Measurements from ENCODE around the gene SLC5A2. TPM values are rescaled to one million over a fixed set of nuclear protein-coding genes. Genes with fewer than 3 reads are reported as not detected.

Gene SLC5A2
- polyA plus RNA-seq, 2 of the 4 experiments (the other 2 are of a cell fraction), result 0.09 to 0.46 TPM

DNA sequence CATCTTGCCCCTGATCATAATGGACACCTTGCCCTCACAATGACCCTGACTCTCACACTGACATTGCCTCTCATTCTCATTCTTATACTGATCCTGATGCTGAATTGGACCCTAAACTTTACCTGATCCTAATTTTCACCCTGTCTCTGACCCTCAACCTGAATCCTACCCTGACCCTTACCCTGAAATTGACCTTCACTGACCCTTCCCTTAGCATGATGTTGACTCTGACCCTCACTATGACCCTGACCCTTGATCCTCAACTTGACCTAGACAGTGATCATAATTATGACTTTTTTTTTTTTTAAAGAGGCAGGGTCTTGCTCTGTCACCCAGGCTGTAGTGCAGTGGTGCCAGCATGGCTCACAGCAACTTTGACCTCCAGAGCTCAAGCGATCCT is 48.2 kb downstream of the SLC5A2 start (continued):
- TF ChIP-seq, protein P1, sequence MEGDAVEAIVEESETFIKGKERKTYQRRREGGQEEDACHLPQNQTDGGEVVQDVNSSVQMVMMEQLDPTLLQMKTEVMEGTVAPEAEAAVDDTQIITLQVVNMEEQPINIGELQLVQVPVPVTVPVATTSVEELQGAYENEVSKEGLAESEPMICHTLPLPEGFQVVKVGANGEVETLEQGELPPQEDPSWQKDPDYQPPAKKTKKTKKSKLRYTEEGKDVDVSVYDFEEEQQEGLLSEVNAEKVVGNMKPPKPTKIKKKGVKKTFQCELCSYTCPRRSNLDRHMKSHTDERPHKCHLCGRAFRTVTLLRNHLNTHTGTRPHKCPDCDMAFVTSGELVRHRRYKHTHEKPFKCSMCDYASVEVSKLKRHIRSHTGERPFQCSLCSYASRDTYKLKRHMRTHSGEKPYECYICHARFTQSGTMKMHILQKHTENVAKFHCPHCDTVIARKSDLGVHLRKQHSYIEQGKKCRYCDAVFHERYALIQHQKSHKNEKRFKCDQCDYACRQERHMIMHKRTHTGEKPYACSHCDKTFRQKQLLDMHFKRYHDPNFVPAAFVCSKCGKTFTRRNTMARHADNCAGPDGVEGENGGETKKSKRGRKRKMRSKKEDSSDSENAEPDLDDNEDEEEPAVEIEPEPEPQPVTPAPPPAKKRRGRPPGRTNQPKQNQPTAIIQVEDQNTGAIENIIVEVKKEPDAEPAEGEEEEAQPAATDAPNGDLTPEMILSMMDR (IDR thresholded peaks at IDR 0.05), result no peak

DNA sequence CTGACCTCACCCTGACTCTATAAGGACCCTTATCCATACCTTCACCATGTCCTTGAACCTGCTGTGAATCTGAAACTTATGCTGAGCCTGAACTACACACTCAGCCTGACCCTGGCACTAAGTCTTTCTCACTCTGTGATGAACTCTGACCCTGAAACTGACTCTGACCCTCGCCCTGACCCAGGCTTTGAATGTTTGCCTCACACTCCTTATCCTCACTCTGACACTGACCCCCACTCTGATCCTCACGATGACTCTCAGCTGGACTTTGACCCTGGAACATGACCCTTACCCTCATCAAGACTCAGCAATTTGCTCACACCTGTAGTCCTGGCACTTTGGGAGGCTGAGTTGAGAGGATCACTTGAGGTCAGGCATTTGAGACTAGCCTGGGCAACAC is 49.2 kb downstream of the SLC5A2 start:
- Histone ChIP-seq H3K27ac (no peak overlapping the region), H3K4me2 (no peak overlapping the region), H3K4me3 (no peak overlapping the region), H3K4me1 (no peaks in the 10 kb centered on the region), H3K9me3 (peaks cover 6% of the 10 kb centered on the region; the same call in 2 of the 3 replicates)
- ChIA-PET CTCF (interaction anchor here (0.6 to 1.4 kb wide), 2 partner anchors 10 to 161 kb away, joined by 3 read pairs; no protein-coding TSS in a partner anchor), POLR2A (no interaction called here)
- FAIRE-seq (no peak), DNase-seq (ENCODE audit: low read depth in 1 of 2, low spot score in 1 of 2) (no peak), ATAC-seq (no peak)
- TF ChIP-seq HDAC2 (IDR thresholded peaks at IDR 0.05), result no peak
- TF ChIP-seq CHD2 (IDR thresholded peaks at IDR 0.05; ENCODE audit: low read length, partially characterized antibody), result no peak
- no peak for TF ChIP-seq HOXB13 (CRISPR knock-in tag; IDR thresholded peaks at IDR 0.05; ENCODE audit: low read depth)
- TF ChIP-seq FOXS1 (CRISPR knock-in tag; IDR thresholded peaks at IDR 0.05), result no peak
- no peak for TF ChIP-seq MAZ (IDR thresholded peaks at IDR 0.05; ENCODE audit: borderline replicate concordance, low read depth, low read length)
- no peak for TF ChIP-seq GATA3 (IDR thresholded peaks at IDR 0.05; ENCODE audit: borderline replicate concordance)
- TF ChIP-seq ZC3H11A (IDR thresholded peaks at IDR 0.05), result no peak
- no peak for TF ChIP-seq SREBF2 (IDR thresholded peaks at IDR 0.05)
- no peak for TF ChIP-seq RAD21 (conservative IDR thresholded peaks at IDR 0.05 in 1 of 2, IDR thresholded peaks at IDR 0.05 in 1 of 2)
- TF ChIP-seq NPAS2 (CRISPR knock-in tag; IDR thresholded peaks at IDR 0.05; ENCODE audit: borderline replicate concordance), result no peak
- no peak for TF ChIP-seq RFX5 (IDR thresholded peaks at IDR 0.05)
- TF ChIP-seq ZNF302 (CRISPR knock-in tag; IDR thresholded peaks at IDR 0.05), result no peak
- TF ChIP-seq, protein P2, sequence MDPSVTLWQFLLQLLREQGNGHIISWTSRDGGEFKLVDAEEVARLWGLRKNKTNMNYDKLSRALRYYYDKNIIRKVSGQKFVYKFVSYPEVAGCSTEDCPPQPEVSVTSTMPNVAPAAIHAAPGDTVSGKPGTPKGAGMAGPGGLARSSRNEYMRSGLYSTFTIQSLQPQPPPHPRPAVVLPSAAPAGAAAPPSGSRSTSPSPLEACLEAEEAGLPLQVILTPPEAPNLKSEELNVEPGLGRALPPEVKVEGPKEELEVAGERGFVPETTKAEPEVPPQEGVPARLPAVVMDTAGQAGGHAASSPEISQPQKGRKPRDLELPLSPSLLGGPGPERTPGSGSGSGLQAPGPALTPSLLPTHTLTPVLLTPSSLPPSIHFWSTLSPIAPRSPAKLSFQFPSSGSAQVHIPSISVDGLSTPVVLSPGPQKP (IDR thresholded peaks at IDR 0.05; ENCODE audit: low read depth, low read length), result no peak
- no peak for TF ChIP-seq CEBPB (IDR thresholded peaks at IDR 0.05)
- no peak for TF ChIP-seq SMC3 (IDR thresholded peaks at IDR 0.05)
- TF ChIP-seq HEYL (CRISPR knock-in tag; IDR thresholded peaks at IDR 0.05), result no peak
- no peak for TF ChIP-seq JUNB (IDR thresholded peaks at IDR 0.05)
- 6% methylated on average over 2 of the region's 2 CpGs for WGBS (ENCODE audit: missing lambda C conversion rate)

DNA sequence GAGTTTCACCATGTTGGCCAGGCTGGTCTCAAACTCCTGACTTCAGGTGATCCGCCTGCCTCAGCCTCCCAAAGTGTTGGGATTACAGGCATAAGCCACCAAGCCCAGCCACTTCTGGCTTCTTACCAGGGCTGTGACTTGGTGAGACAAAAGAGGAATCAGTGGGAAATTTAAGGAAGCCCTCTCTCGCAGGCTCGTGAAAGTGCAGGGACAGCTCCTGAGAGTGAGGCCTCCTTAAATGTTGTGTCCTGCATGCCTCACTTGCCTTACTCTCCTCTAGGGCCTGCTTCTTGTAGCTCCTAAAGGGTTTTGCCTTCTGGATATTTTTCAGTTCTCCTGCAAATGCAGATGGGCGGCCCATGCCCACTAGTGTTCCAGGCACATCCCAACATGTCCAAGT is 50.0 kb downstream of the SLC5A2 start:
- H3K4me2 ChIP-seq, result no peak overlapping the region
- FAIRE-seq (no peak), DNase-seq (ENCODE audit: low read depth in 1 of 2, low spot score in 1 of 2) (no peak), ATAC-seq (no peak)
- no peak overlapping the region for H3K4me3 ChIP-seq
- H3K27ac ChIP-seq, result no peak overlapping the region
- ChIA-PET CTCF (interaction anchor here (1.4 kb wide), 1 partner anchor 10 kb away, joined by 3 read pairs; no protein-coding TSS in a partner anchor), POLR2A (no interaction called here)
- no peak for TF ChIP-seq MAZ (IDR thresholded peaks at IDR 0.05; ENCODE audit: borderline replicate concordance, low read depth, low read length)
- TF ChIP-seq, protein P3, sequence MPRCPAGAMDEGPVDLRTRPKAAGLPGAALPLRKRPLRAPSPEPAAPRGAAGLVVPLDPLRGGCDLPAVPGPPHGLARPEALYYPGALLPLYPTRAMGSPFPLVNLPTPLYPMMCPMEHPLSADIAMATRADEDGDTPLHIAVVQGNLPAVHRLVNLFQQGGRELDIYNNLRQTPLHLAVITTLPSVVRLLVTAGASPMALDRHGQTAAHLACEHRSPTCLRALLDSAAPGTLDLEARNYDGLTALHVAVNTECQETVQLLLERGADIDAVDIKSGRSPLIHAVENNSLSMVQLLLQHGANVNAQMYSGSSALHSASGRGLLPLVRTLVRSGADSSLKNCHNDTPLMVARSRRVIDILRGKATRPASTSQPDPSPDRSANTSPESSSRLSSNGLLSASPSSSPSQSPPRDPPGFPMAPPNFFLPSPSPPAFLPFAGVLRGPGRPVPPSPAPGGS (IDR thresholded peaks at IDR 0.05), result no peak
- no peak for TF ChIP-seq CBX2 (IDR thresholded peaks at IDR 0.05; ENCODE audit: borderline replicate concordance, low read depth)
- no peak for TF ChIP-seq RCOR1 (IDR thresholded peaks at IDR 0.05; ENCODE audit: low read depth, low read length)
- no peak for TF ChIP-seq POLR2A (IDR thresholded peaks at IDR 0.05; ENCODE audit: low read length)
- TF ChIP-seq ZSCAN20 (CRISPR knock-in tag; IDR thresholded peaks at IDR 0.05), result no peak
- H3K4me1 ChIP-seq, result no peaks in the 10 kb centered on the region
- peaks cover 6% of the 10 kb centered on the region for H3K9me3 ChIP-seq
- WGBS (ENCODE audit: missing lambda C conversion rate), result 78% methylated on average over 4 of the region's 4 CpGs
